ENCODE results near the gene MYO19. TPM values are rescaled to one million over a fixed set of nuclear protein-coding genes. Genes with fewer than 3 reads are reported as not detected.

Gene MYO19
- total RNA-seq, 1 experiment from 2014 or later: 167 TPM

GRCh38 chr17:36524428-36524876 lies 10.2 kb downstream of the MYO19 start:
- H3K27ac ChIP-seq (ENCODE audit: low read depth, low read length): no peak overlapping the region
- DNase-seq (ENCODE audit: low read depth, low spot score): no peak

DNA sequence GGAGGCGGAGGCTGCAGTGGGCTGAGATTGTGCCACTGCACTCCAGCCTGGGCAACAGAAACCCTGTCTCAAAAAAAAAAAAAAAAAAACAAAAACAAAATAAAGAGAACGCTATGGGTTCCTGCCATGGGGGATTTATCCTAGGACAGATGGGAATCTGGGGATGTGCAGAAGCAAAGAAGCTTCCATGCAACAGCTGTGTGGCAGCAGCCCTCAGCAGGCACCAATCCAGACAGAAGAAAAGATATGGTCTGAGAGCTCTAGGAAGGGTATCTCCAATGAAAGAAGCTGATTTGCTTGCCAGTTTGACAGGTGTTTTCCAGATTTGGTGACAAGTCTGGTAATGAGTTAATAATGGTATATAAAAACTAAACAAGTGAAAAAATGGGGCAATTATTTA lies 11.6 kb downstream of the MYO19 start:
- Histone ChIP-seq H3K27me3 (ENCODE audit: insufficient read depth, low read length) (no peaks in the 10 kb centered on the region), H4K20me1 (ENCODE audit: insufficient read depth) (peaks cover 9% of the 10 kb centered on the region; the same call in 1 of the 2 replicates), H3K9me3 (ENCODE audit: control insufficient read depth in 1 of 2, insufficient read depth in 1 of 2, low read depth in 1 of 2, low read length in 2 of 2) (no peaks in the 10 kb centered on the region), H2AFZ (ENCODE audit: low read depth, low read length, poor library complexity, severe bottlenecking) (no peak overlapping the region), H3K27ac (ENCODE audit: low read depth, low read length) (no peak overlapping the region), H3K9me2 (ENCODE audit: insufficient read depth) (no peaks in the 10 kb centered on the region), H3K4me2 (ENCODE audit: low read length) (no peak overlapping the region), H3K4me3 (replicated peaks in 1 of 2; ENCODE audit: low read depth in 1 of 2, low read length in 2 of 2) (no peak overlapping the region), H3K36me3 (ENCODE audit: control insufficient read depth in 1 of 2, insufficient read depth in 2 of 2, low read length in 2 of 2) (peaks cover 46 to 54% of the 10 kb centered on the region in 2 experiments), H3K9ac (ENCODE audit: low read length) (no peak overlapping the region), H3K4me1 (ENCODE audit: control insufficient read depth in 1 of 2, insufficient read depth in 2 of 2, low read length in 2 of 2) (no peaks in the 10 kb centered on the region; a peak in 1 of 4 replicates), H3K79me2 (ENCODE audit: insufficient read depth, low read length) (peaks cover 45% of the 10 kb centered on the region)
- ChIA-PET CTCF (interaction anchor here (2.0 kb wide), 1 partner anchor 11 kb away, joined by 8 read pairs; the partner anchor contains the start of genes MYO19 and PIGW), RAD21 (ENCODE audit: low non-redundant PET in 1 of 2, low total read pairs in 2 of 2, uncharacterized antibody in 2 of 2, unreplicated experiment in 2 of 2) (no interaction called here), POLR2A (interaction anchor here (1.0 kb wide), 1 partner anchor 11 kb away, joined by 4 read pairs; the partner anchor contains the start of genes MYO19 and PIGW)
- no TSS peak for BruUV-seq (replicated peaks)
- ATAC-seq: no peak
- intact Hi-C loops (cut with micrococcal nuclease): no loop called here
- no peak for DNase-seq (ENCODE audit: low read depth, low spot score)
- no peak for TF ChIP-seq YY1 (IDR thresholded peaks at IDR 0.05; ENCODE audit: extremely low read depth, insufficient replicate concordance, low read depth, low read length)
- no peak for TF ChIP-seq REST (IDR thresholded peaks at IDR 0.05; ENCODE audit: low read depth)
- no peak for TF ChIP-seq ZFX (IDR thresholded peaks at IDR 0.05)
- TF ChIP-seq POLR2AphosphoS5 (IDR thresholded peaks at IDR 0.05; ENCODE audit: low read depth, low read length): no peak
- TF ChIP-seq EZH2 (IDR thresholded peaks at IDR 0.05): no peak
- no peak for TF ChIP-seq ELF1 (IDR thresholded peaks at IDR 0.05; ENCODE audit: borderline replicate concordance, low read depth)
- TF ChIP-seq ZNF274 (IDR thresholded peaks at IDR 0.05; ENCODE audit: low read depth, low read length): no peak
- no peak for TF ChIP-seq SIN3A (IDR thresholded peaks at IDR 0.05; ENCODE audit: low read depth)
- no peak for TF ChIP-seq EGR1 (IDR thresholded peaks at IDR 0.05; ENCODE audit: low read depth)
- TF ChIP-seq, protein P1, sequence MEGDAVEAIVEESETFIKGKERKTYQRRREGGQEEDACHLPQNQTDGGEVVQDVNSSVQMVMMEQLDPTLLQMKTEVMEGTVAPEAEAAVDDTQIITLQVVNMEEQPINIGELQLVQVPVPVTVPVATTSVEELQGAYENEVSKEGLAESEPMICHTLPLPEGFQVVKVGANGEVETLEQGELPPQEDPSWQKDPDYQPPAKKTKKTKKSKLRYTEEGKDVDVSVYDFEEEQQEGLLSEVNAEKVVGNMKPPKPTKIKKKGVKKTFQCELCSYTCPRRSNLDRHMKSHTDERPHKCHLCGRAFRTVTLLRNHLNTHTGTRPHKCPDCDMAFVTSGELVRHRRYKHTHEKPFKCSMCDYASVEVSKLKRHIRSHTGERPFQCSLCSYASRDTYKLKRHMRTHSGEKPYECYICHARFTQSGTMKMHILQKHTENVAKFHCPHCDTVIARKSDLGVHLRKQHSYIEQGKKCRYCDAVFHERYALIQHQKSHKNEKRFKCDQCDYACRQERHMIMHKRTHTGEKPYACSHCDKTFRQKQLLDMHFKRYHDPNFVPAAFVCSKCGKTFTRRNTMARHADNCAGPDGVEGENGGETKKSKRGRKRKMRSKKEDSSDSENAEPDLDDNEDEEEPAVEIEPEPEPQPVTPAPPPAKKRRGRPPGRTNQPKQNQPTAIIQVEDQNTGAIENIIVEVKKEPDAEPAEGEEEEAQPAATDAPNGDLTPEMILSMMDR (IDR thresholded peaks at IDR 0.05 in 2 of 3, conservative IDR thresholded peaks at IDR 0.05 in 1 of 3; ENCODE audit: borderline replicate concordance in 1 of 3, insufficient read depth in 1 of 3, low read depth in 2 of 3, low read length in 2 of 3): no peak
- no peak for TF ChIP-seq POLR2A (IDR thresholded peaks at IDR 0.05; ENCODE audit: borderline replicate concordance, extremely low read depth, insufficient read depth, insufficient read length)

More at GRCh38 chr17:36524428-36524876, 10.2 kb downstream of the MYO19 start:
- Histone ChIP-seq H3K79me2 (ENCODE audit: insufficient read depth, low read length) (peaks cover 57% of the 10 kb centered on the region), H3K36me3 (ENCODE audit: control insufficient read depth in 1 of 2, insufficient read depth in 2 of 2, low read length in 2 of 2) (peaks cover 47 to 65% of the 10 kb centered on the region in 2 experiments), H2AFZ (ENCODE audit: low read depth, low read length, poor library complexity, severe bottlenecking) (no peak overlapping the region), H3K4me1 (ENCODE audit: control insufficient read depth in 1 of 2, insufficient read depth in 2 of 2, low read length in 2 of 2) (peaks cover 0 to 5% of the 10 kb centered on the region in 2 experiments; a peak in 2 of 4 replicates), H4K20me1 (ENCODE audit: insufficient read depth) (peaks cover 9% of the 10 kb centered on the region; the same call in 1 of the 2 replicates), H3K4me3 (replicated peaks in 1 of 2; ENCODE audit: low read depth in 1 of 2, low read length in 2 of 2) (no peak overlapping the region), H3K9ac (ENCODE audit: low read length) (no peak overlapping the region), H3K27me3 (ENCODE audit: insufficient read depth, low read length) (no peaks in the 10 kb centered on the region), H3K9me2 (ENCODE audit: insufficient read depth) (no peaks in the 10 kb centered on the region), H3K4me2 (ENCODE audit: low read length) (no peak overlapping the region), H3K9me3 (ENCODE audit: control insufficient read depth in 1 of 2, insufficient read depth in 1 of 2, low read depth in 1 of 2, low read length in 2 of 2) (no peaks in the 10 kb centered on the region)
- ChIA-PET CTCF (interaction anchor here (2.0 kb wide), 1 partner anchor 10 kb away, joined by 8 read pairs; the partner anchor contains the start of genes MYO19 and PIGW), POLR2A (interaction anchor here (1.0 kb wide), 1 partner anchor 10 kb away, joined by 5 read pairs; the partner anchor contains the start of genes MYO19 and PIGW), RAD21 (ENCODE audit: low non-redundant PET in 1 of 2, low total read pairs in 2 of 2, uncharacterized antibody in 2 of 2, unreplicated experiment in 2 of 2) (no interaction called here)
- BruUV-seq (replicated peaks): no TSS peak
- intact Hi-C loops (cut with micrococcal nuclease): no loop called here
- TF ChIP-seq ZFX (IDR thresholded peaks at IDR 0.05) (no peak), ZNF274 (IDR thresholded peaks at IDR 0.05; ENCODE audit: low read depth, low read length) (no peak)
- ATAC-seq: peak; percentile 44; the same call in 1 of the 2 replicates

Measured in HCT116 (cell line).